ENCODE data around the gene ASTN1. TPM values are rescaled to one million over a fixed set of nuclear protein-coding genes. Genes with fewer than 3 reads are reported as not detected.

The ASTN1 gene
- total RNA-seq, 4 donors from 2014 or later: 0.18 TPM; not detected in 3

- no peak overlapping the region for H3K4me3 ChIP-seq
- no peak for TF ChIP-seq POLR2A (IDR thresholded peaks at IDR 0.05)
- no peak for TF ChIP-seq POLR2AphosphoS5 (IDR thresholded peaks at IDR 0.05)
- TF ChIP-seq, protein P1, sequence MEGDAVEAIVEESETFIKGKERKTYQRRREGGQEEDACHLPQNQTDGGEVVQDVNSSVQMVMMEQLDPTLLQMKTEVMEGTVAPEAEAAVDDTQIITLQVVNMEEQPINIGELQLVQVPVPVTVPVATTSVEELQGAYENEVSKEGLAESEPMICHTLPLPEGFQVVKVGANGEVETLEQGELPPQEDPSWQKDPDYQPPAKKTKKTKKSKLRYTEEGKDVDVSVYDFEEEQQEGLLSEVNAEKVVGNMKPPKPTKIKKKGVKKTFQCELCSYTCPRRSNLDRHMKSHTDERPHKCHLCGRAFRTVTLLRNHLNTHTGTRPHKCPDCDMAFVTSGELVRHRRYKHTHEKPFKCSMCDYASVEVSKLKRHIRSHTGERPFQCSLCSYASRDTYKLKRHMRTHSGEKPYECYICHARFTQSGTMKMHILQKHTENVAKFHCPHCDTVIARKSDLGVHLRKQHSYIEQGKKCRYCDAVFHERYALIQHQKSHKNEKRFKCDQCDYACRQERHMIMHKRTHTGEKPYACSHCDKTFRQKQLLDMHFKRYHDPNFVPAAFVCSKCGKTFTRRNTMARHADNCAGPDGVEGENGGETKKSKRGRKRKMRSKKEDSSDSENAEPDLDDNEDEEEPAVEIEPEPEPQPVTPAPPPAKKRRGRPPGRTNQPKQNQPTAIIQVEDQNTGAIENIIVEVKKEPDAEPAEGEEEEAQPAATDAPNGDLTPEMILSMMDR (IDR thresholded peaks at IDR 0.05): no peak
- no peak for TF ChIP-seq EP300 (IDR thresholded peaks at IDR 0.05)
- no peak overlapping the region for H3K27ac ChIP-seq
- 65% methylated on average over 4 of the region's 4 CpGs for WGBS
- no peaks in the 10 kb centered on the region for H3K4me1 ChIP-seq
- H3K27me3 ChIP-seq: no peaks in the 10 kb centered on the region
- DNase-seq (ENCODE audit: low spot score in 2 of 2): no peak
- H3K9me3 ChIP-seq: no peaks in the 10 kb centered on the region
- no peaks in the 10 kb centered on the region for H3K36me3 ChIP-seq
Observed at GRCh38 chr1:177106614-177107365, 57.7 kb downstream of the ASTN1 start.

GRCh38 chr1:177106196-177106595 lies 58.3 kb downstream of the ASTN1 start:
- DNase-seq (ENCODE audit: low spot score in 2 of 2): no peak
- H3K27ac ChIP-seq: no peak overlapping the region
- H3K9me3 ChIP-seq: no peaks in the 10 kb centered on the region
- 83% methylated on average over 1 of the region's 1 CpG for WGBS
- H3K36me3 ChIP-seq: no peaks in the 10 kb centered on the region
- no peaks in the 10 kb centered on the region for H3K27me3 ChIP-seq
- no peak for TF ChIP-seq EP300 (IDR thresholded peaks at IDR 0.05)
- TF ChIP-seq POLR2AphosphoS5 (IDR thresholded peaks at IDR 0.05): no peak
- TF ChIP-seq, protein P1 (IDR thresholded peaks at IDR 0.05): no peak
- no peak for TF ChIP-seq POLR2A (IDR thresholded peaks at IDR 0.05)
- no peak overlapping the region for H3K4me3 ChIP-seq
- H3K4me1 ChIP-seq: no peaks in the 10 kb centered on the region

DNA sequence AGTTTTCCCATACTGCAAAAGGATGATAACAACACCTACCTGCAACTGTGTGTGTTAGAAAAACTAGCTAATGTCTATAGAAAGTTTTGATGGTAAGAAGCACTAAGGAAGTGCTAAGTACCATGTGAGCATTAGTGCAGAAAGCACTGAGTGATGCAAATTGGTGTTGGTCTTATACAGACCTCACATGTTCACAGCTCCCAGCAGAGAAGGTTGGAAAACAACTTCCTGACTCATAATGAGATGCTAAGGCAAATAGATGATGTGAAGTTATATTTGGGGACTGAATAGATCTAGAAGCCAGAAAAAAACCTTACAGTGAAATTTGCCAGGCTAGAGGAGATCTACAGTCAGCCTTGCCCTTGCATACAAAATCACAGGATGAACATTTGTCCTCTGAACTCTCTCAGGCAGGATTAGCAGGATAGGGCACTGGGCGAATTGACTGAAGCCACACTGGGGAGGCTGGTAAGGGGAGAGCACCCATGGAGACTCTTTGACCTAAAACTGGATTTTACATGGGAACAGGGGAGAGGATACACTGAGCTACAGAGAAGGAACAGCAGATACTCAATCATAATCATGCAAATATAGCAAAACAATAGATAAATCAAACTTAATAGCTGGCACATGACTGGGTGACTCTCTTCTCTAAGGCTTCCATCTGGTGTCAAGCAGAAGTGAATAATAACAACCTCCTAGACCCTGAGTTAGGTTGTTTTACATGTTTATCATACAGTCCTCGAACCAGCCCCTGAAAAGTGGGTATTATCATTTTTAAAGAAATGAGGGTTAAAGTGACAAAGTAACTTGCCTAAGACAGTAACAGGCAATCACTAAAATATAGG lies 61.3 kb downstream of the ASTN1 start:
- H3K9me3 ChIP-seq: no peaks in the 10 kb centered on the region
- TF ChIP-seq POLR2AphosphoS5 (IDR thresholded peaks at IDR 0.05) (no peak), POLR2A (IDR thresholded peaks at IDR 0.05) (no peak), EP300 (IDR thresholded peaks at IDR 0.05) (no peak)
- TF ChIP-seq, protein P1 (IDR thresholded peaks at IDR 0.05): no peak
- no peak overlapping the region for H3K27ac ChIP-seq
- DNase-seq (ENCODE audit: low spot score in 2 of 2): no peak
- no peaks in the 10 kb centered on the region for H3K4me1 ChIP-seq
- WGBS: 74% methylated on average over 2 of the region's 2 CpGs
- H3K27me3 ChIP-seq: no peaks in the 10 kb centered on the region
- H3K36me3 ChIP-seq: no peaks in the 10 kb centered on the region
- no peak overlapping the region for H3K4me3 ChIP-seq

GRCh38 chr1:177092001-177092400 lies 72.5 kb downstream of the ASTN1 start:
- DNase-seq (ENCODE audit: low spot score in 2 of 2): no peak
- H3K4me3 ChIP-seq: no peak overlapping the region
- no peaks in the 10 kb centered on the region for H3K9me3 ChIP-seq
- no peak overlapping the region for H3K27ac ChIP-seq
- no peak for TF ChIP-seq POLR2A (IDR thresholded peaks at IDR 0.05)
- no peak for TF ChIP-seq EP300 (IDR thresholded peaks at IDR 0.05)
- no peak for TF ChIP-seq POLR2AphosphoS5 (IDR thresholded peaks at IDR 0.05)
- TF ChIP-seq, protein P1 (IDR thresholded peaks at IDR 0.05): no peak
- no peaks in the 10 kb centered on the region for H3K4me1 ChIP-seq
- no peaks in the 10 kb centered on the region for H3K27me3 ChIP-seq
- H3K36me3 ChIP-seq: no peaks in the 10 kb centered on the region

- Histone ChIP-seq H3K9me3 (no peaks in the 10 kb centered on the region), H3K27me3 (no peaks in the 10 kb centered on the region), H3K36me3 (no peaks in the 10 kb centered on the region), H3K27ac (no peak overlapping the region), H3K4me1 (no peaks in the 10 kb centered on the region), H3K4me3 (no peak overlapping the region)
- WGBS: 68% methylated on average over 1 of the region's 1 CpG
- DNase-seq (ENCODE audit: low spot score in 2 of 2): no peak
- TF ChIP-seq, protein P1 (IDR thresholded peaks at IDR 0.05): no peak
- TF ChIP-seq POLR2A (IDR thresholded peaks at IDR 0.05) (no peak), POLR2AphosphoS5 (IDR thresholded peaks at IDR 0.05) (no peak), EP300 (IDR thresholded peaks at IDR 0.05) (no peak)
Observed at GRCh38 chr1:177091040-177091439, 73.5 kb downstream of the ASTN1 start.
